Fibroblast of mammary gland (primary cell): ENCODE measurements around the gene GREM2.

ENCODE experiments used
- DNase-seq: peaks from one replicate; pipeline ENCODE4 v3.0.0-alpha.2; 2010; ENCODE audit warnings: low read depth
- H3K4me3 ChIP-seq: 2 replicates; pipeline ENCODE4 v1.5.1; 2011; ENCODE audit warnings: low read depth, mild to moderate bottlenecking, low read length, moderate library complexity; ENCODE audit not compliant: control insufficient read depth
- CTCF ChIP-seq: conservative IDR thresholded peaks from 2 replicates; pipeline ENCODE4 v1.5.1; 2011; ENCODE audit warnings: low read depth, low read length, inconsistent platforms; ENCODE audit not compliant: control insufficient read depth, insufficient read depth

The GREM2 gene

GRCh38 chr1:240553351-240553750, 58.6 kb downstream of the GREM2 start:
- no peak for TF ChIP-seq CTCF
- no peak overlapping the region for H3K4me3 ChIP-seq
- DNase-seq: no peak

GRCh38 chr1:240539769-240540414, 72.1 kb downstream of the GREM2 start:
- no peak for DNase-seq
- TF ChIP-seq CTCF: no peak
- no peak overlapping the region for H3K4me3 ChIP-seq

GRCh38 chr1:240538776-240539430, 73.1 kb downstream of the GREM2 start:
- no peak for DNase-seq
- no peak overlapping the region for H3K4me3 ChIP-seq
- no peak for TF ChIP-seq CTCF

- H3K4me3 ChIP-seq: no peak overlapping the region
- DNase-seq: no peak
- TF ChIP-seq CTCF: no peak
Measured at GRCh38 chr1:240533154-240533780, 78.7 kb downstream of the GREM2 start.

GRCh38 chr1:240528591-240528990, 83.4 kb downstream of the GREM2 start:
- no peak for DNase-seq
- H3K4me3 ChIP-seq: no peak overlapping the region
- no peak for TF ChIP-seq CTCF

GRCh38 chr1:240527086-240527485, 84.9 kb downstream of the GREM2 start:
- no peak overlapping the region for H3K4me3 ChIP-seq
- TF ChIP-seq CTCF: no peak
- DNase-seq: no peak
